GM12874 (cell line): ENCODE results near the gene ZNF385B.

Source experiments
- CTCF ChIP-seq: IDR thresholded peaks from 2 replicates; pipeline ENCODE4 v1.5.1; 2011; ENCODE audit warnings: low read depth, mild to moderate bottlenecking, control low read depth, low read length, moderate library complexity; ENCODE audit not compliant: insufficient read depth

Gene ZNF385B

GRCh38 chr2:179645047-179645446 is 216.4 kb downstream of the ZNF385B start:
- no peak for TF ChIP-seq CTCF

- no peak for TF ChIP-seq CTCF
These were observed 218.9 kb downstream of the ZNF385B start for GRCh38 chr2:179642462-179642861.

- no peak for TF ChIP-seq CTCF
These were observed 224.4 kb downstream of the ZNF385B start for GRCh38 chr2:179636995-179637394.

- no peak for TF ChIP-seq CTCF
These were observed 225.1 kb downstream of the ZNF385B start for GRCh38 chr2:179636100-179636980.

GRCh38 chr2:179626261-179626660 is 235.2 kb downstream of the ZNF385B start:
- no peak for TF ChIP-seq CTCF

- no peak for TF ChIP-seq CTCF
These were observed 238.6 kb downstream of the ZNF385B start for GRCh38 chr2:179622635-179623300.

- TF ChIP-seq CTCF: no peak
These were observed 239.3 kb downstream of the ZNF385B start for GRCh38 chr2:179622112-179622511.
